Natural killer cell (primary cell): Measurements from ENCODE around the gene STT3B. TPM values are rescaled to one million over a fixed set of nuclear protein-coding genes. Genes with fewer than 3 reads are reported as not detected.

Experiments used
- ATAC-seq, 3 donors: fragments of 150-1000 bp in 2 of 3; fragments of 200-7000 bp in 1 of 3; cut with Tn5 transposase; 1 replicate in 1 of 3; 2 replicates in 2 of 3; pipeline ENCODE4 v1.10.0; 2021; ENCODE audit warnings: mild to moderate bottlenecking in 2 of 3, moderate library complexity in 2 of 3
- DNase-seq, 2 donors: peaks; one replicate each; pipeline versions ENCODE4 v3.0.0 to v3.0.0-alpha.2; 2013 to 2021; ENCODE audit warnings: mixed read lengths in 1 of 2
- H3K27ac ChIP-seq: one replicate; pipeline ENCODE4 v1.5.1; 2013; ENCODE audit warnings: mild to moderate bottlenecking, low read length
- H3K27me3 ChIP-seq: one replicate; pipeline ENCODE4 v1.6.1; 2013; ENCODE audit warnings: low read length; ENCODE audit not compliant: control insufficient read depth, insufficient read depth
- H3K36me3 ChIP-seq: one replicate; pipeline ENCODE4 v1.6.1; 2013; ENCODE audit warnings: low read length; ENCODE audit not compliant: control insufficient read depth, insufficient read depth
- H3K4me1 ChIP-seq: one replicate; pipeline ENCODE4 v1.6.1; 2013; ENCODE audit warnings: low read length; ENCODE audit not compliant: control insufficient read depth, insufficient read depth
- H3K4me3 ChIP-seq: one replicate; pipeline ENCODE4 v1.5.1; 2013; ENCODE audit warnings: low read length
- H3K9me3 ChIP-seq: one replicate; pipeline ENCODE4 v1.6.1; 2013; ENCODE audit warnings: low read length; ENCODE audit not compliant: control insufficient read depth, insufficient read depth
- H3K27ac Mint-ChIP-seq, 2 donors: one replicate each; pipeline ENCODE4 v1.8.0; 2022; ENCODE audit warnings: mild to moderate bottlenecking in 2 of 2, mixed read lengths in 2 of 2, moderate library complexity in 1 of 2
- H3K27me3 Mint-ChIP-seq, 2 donors: one replicate each; pipeline ENCODE4 v1.8.0; 2022; ENCODE audit warnings: low read depth in 2 of 2, mixed read lengths in 2 of 2
- H3K36me3 Mint-ChIP-seq: one replicate; pipeline ENCODE4 v1.8.0; 2022; ENCODE audit warnings: mixed read lengths
- H3K4me1 Mint-ChIP-seq, 2 donors: one replicate each; pipeline ENCODE4 v1.8.0; 2022; ENCODE audit warnings: mixed read lengths in 2 of 2
- H3K4me3 Mint-ChIP-seq: one replicate; pipeline ENCODE4 v1.8.0; 2022; ENCODE audit warnings: mild to moderate bottlenecking, moderate library complexity, mixed read lengths
- H3K9me3 Mint-ChIP-seq, 2 donors: one replicate each; pipeline ENCODE4 v1.8.0; 2022; ENCODE audit warnings: mixed read lengths in 2 of 2
- CTCF ChIP-seq: fragments of 200-600 bp; IDR thresholded peaks from one replicate; pipeline ENCODE4 v1.8.0; 2022; ENCODE audit warnings: antibody characterized with exemption
- WGBS: methylation state at CpG from one replicate; pipeline ENCODE4 v1.1.7; 2013; ENCODE audit warnings: missing lambda C conversion rate; ENCODE audit not compliant: insufficient coverage; 5-methylcytosine and 5-hydroxymethylcytosine counted together
- intact Hi-C: fragments of 100-400 bp; cut with micrococcal nuclease; formaldehyde crosslinking; loops from one replicate; pipeline ENCODE4 v1.14.2; 2022
- total RNA-seq, 4 donors: library from RNA; stranded (reverse); fragments of 120-200 nt in 1 of 4; gene quantifications; one replicate each; pipeline versions ENCODE4 v1.2.3 to v1.2.4, GENCODE V29; 2013 to 2022

The STT3B gene
- total RNA-seq, 3 donors from 2014 or later (not counting 1 experiment from before 2014, with no cell fraction given) = 83.4 to 132 (median 99.0) TPM

GRCh38 chr3:31546725-31547124 is 14.0 kb downstream of the STT3B start:
- Mint-ChIP-seq H3K36me3 (no peaks in the 10 kb centered on the region), H3K4me1 (peaks cover 71% of the 10 kb centered on the region in 2 donors), H3K4me3 (no peak overlapping the region), H3K27ac (peak overlapping the region; percentile 35 to 50), H3K9me3 (no peaks in the 10 kb centered on the region), H3K27me3 (no peaks in the 10 kb centered on the region)
- H3K4me1 ChIP-seq = peaks cover 15% of the 10 kb centered on the region
- no peaks in the 10 kb centered on the region for H3K27me3 ChIP-seq
- no peak overlapping the region for H3K27ac ChIP-seq
- TF ChIP-seq CTCF = no peak
- H3K9me3 ChIP-seq = no peaks in the 10 kb centered on the region
- ATAC-seq = no peak
- H3K4me3 ChIP-seq = no peak overlapping the region
- intact Hi-C loops = loop anchor here (2.0 kb wide), 1 partner anchor 14 kb away; the partner anchor contains the start of gene STT3B
- WGBS = no CpG with 5 or more reads among the region's 1 CpG
- no peak for DNase-seq
- no peaks in the 10 kb centered on the region for H3K36me3 ChIP-seq

GRCh38 chr3:31550452-31551251 is 17.9 kb downstream of the STT3B start:
- intact Hi-C loops = loop anchor here (1.0 to 10.0 kb wide), 3 partner anchors 9 to 594 kb away; no protein-coding TSS in a partner anchor
- Mint-ChIP-seq H3K36me3 (no peaks in the 10 kb centered on the region), H3K27ac (peak overlapping the region; percentile 27 to 52), H3K4me3 (no peak overlapping the region), H3K4me1 (peaks cover 66 to 70% of the 10 kb centered on the region in 2 donors), H3K9me3 (no peaks in the 10 kb centered on the region), H3K27me3 (no peaks in the 10 kb centered on the region)
- no peaks in the 10 kb centered on the region for H3K27me3 ChIP-seq
- H3K4me1 ChIP-seq = peaks cover 9% of the 10 kb centered on the region
- H3K27ac ChIP-seq = no peak overlapping the region
- DNase-seq = peak in 1 of 2 donors; percentile 70
- no peaks in the 10 kb centered on the region for H3K36me3 ChIP-seq
- H3K9me3 ChIP-seq = no peaks in the 10 kb centered on the region
- no peak overlapping the region for H3K4me3 ChIP-seq
- 6% methylated on average over 2 of the region's 2 CpGs for WGBS
- ATAC-seq = peak; percentile 66 to 81 (median 79)
- TF ChIP-seq CTCF = peak; percentile 79

- no peaks in the 10 kb centered on the region for H3K9me3 Mint-ChIP-seq
- no peaks in the 10 kb centered on the region for H3K27me3 ChIP-seq
- no peak overlapping the region for H3K27ac ChIP-seq
- no peak for TF ChIP-seq CTCF
- no peaks in the 10 kb centered on the region for H3K9me3 ChIP-seq
- ATAC-seq (no peak), DNase-seq (no peak)
- H3K4me3 Mint-ChIP-seq = no peak overlapping the region
- peaks cover 4% of the 10 kb centered on the region for H3K4me1 ChIP-seq
- H3K27me3 Mint-ChIP-seq = no peaks in the 10 kb centered on the region
- peaks cover 66 to 70% of the 10 kb centered on the region in 2 donors for H3K4me1 Mint-ChIP-seq
- no peaks in the 10 kb centered on the region for H3K36me3 Mint-ChIP-seq
- H3K4me3 ChIP-seq = no peak overlapping the region
- H3K27ac Mint-ChIP-seq = peak overlapping the region; percentile 31 to 45
- no peaks in the 10 kb centered on the region for H3K36me3 ChIP-seq
- intact Hi-C loops = loop anchor here (10.0 kb wide), 2 partner anchors 213 to 593 kb away; no protein-coding TSS in a partner anchor
- 82% methylated on average over 2 of the region's 2 CpGs for WGBS
Observed at GRCh38 chr3:31551646-31552045, 18.9 kb downstream of the STT3B start.
